ENCODE data around the gene CTNNA2. TPM values are rescaled to one million over a fixed set of nuclear protein-coding genes. Genes with fewer than 3 reads are reported as not detected.

Gene CTNNA2
- total and polyA plus RNA-seq, 9 of the 15 experiments (the other 6 are each of a cell fraction or from before 2014, with no cell fraction given) = 0.03 to 0.40 (median 0.15) TPM

DNA sequence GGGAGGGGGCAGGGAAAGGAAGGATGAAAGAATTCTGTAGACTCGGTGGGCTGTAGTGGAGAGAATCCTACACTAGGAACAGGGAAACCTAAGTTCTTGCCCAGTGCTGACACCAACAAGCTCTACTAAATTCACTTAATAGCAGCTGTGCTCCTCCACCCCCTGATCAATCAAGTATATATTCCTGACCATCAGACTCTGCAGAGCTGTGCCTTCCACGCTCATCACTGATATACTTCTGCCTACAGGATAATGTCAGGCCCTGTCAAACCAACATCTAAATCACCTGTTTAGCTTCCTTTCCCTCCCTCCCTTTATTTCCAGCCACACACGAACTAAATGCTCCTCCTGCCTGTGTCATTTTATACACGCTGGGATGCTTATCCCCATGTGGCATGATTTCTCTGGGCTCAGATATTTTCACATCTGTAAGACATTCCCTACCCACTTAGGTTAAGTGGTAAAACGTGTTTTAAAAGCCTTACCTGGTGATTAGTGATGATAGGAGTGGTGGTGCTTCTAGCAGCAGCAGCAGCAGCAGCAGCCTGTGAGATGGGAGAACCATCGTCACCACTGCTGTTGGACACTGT lies 489.8 kb downstream of the CTNNA2 start:
- H3K4me3 ChIP-seq = no peak overlapping the region
- no peaks in the 10 kb centered on the region for H3K27me3 ChIP-seq (ENCODE audit: control insufficient read depth in 2 of 2, insufficient read depth in 2 of 2, low read length in 2 of 2)
- no peak overlapping the region for H3K27ac ChIP-seq (ENCODE audit: extremely low read depth, low read depth, low read length)
- ATAC-seq = no peak
- no peak overlapping the region for H3K4me2 ChIP-seq (ENCODE audit: insufficient read depth, low read length)
- no TSS peak for BruUV-seq (replicated peaks)
- no peaks in the 10 kb centered on the region for H3K79me2 ChIP-seq (ENCODE audit: control insufficient read depth, insufficient read depth, low read length)
- DNase-seq (ENCODE audit: extremely low read depth in 1 of 4, low spot score in 3 of 4) = no peak
- H3K4me1 ChIP-seq (replicated peaks in 1 of 2; ENCODE audit: control insufficient read depth in 2 of 2, insufficient read depth in 2 of 2, low read length in 2 of 2) = no peaks in the 10 kb centered on the region
- POLR2A ChIA-PET = no interaction called here
- 0% methylated on average over 6 of the region's 6 CpGs for WGBS (ENCODE audit: insufficient coverage, low coverage, missing lambda C conversion rate)
- intact Hi-C loops (cut with micrococcal nuclease) = no loop called here
- H3K9me3 ChIP-seq (replicated peaks; ENCODE audit: control insufficient read depth, insufficient read depth, low read depth, low read length) = no peaks in the 10 kb centered on the region
- no peaks in the 10 kb centered on the region for H3K9me1 ChIP-seq (ENCODE audit: control insufficient read depth, insufficient read depth, low read length)
- in situ Hi-C loops (cut with MboI) = no loop called here
- no peak for FAIRE-seq
- H3K36me3 ChIP-seq (ENCODE audit: control insufficient read depth, insufficient read depth, low read length) = no peaks in the 10 kb centered on the region
- no peak overlapping the region for H2AFZ ChIP-seq (ENCODE audit: low read depth, low read length)
- H3K9ac ChIP-seq (ENCODE audit: insufficient read depth in 1 of 2, low read depth in 2 of 2, low read length in 2 of 2) = no peak overlapping the region
- CTCF ChIA-PET (ENCODE audit: low intra/inter-chr PET ratio) = no interaction called here
- no peaks in the 10 kb centered on the region for H4K20me1 ChIP-seq (replicated peaks; ENCODE audit: control insufficient read depth, insufficient read depth, low read length)
- TF ChIP-seq HNRNPUL1 (IDR thresholded peaks at IDR 0.05; ENCODE audit: low read length) = no peak
- no peak for TF ChIP-seq HNRNPLL (IDR thresholded peaks at IDR 0.05; ENCODE audit: low read depth, low read length, poor library complexity, severe bottlenecking)
- TF ChIP-seq, protein P1, sequence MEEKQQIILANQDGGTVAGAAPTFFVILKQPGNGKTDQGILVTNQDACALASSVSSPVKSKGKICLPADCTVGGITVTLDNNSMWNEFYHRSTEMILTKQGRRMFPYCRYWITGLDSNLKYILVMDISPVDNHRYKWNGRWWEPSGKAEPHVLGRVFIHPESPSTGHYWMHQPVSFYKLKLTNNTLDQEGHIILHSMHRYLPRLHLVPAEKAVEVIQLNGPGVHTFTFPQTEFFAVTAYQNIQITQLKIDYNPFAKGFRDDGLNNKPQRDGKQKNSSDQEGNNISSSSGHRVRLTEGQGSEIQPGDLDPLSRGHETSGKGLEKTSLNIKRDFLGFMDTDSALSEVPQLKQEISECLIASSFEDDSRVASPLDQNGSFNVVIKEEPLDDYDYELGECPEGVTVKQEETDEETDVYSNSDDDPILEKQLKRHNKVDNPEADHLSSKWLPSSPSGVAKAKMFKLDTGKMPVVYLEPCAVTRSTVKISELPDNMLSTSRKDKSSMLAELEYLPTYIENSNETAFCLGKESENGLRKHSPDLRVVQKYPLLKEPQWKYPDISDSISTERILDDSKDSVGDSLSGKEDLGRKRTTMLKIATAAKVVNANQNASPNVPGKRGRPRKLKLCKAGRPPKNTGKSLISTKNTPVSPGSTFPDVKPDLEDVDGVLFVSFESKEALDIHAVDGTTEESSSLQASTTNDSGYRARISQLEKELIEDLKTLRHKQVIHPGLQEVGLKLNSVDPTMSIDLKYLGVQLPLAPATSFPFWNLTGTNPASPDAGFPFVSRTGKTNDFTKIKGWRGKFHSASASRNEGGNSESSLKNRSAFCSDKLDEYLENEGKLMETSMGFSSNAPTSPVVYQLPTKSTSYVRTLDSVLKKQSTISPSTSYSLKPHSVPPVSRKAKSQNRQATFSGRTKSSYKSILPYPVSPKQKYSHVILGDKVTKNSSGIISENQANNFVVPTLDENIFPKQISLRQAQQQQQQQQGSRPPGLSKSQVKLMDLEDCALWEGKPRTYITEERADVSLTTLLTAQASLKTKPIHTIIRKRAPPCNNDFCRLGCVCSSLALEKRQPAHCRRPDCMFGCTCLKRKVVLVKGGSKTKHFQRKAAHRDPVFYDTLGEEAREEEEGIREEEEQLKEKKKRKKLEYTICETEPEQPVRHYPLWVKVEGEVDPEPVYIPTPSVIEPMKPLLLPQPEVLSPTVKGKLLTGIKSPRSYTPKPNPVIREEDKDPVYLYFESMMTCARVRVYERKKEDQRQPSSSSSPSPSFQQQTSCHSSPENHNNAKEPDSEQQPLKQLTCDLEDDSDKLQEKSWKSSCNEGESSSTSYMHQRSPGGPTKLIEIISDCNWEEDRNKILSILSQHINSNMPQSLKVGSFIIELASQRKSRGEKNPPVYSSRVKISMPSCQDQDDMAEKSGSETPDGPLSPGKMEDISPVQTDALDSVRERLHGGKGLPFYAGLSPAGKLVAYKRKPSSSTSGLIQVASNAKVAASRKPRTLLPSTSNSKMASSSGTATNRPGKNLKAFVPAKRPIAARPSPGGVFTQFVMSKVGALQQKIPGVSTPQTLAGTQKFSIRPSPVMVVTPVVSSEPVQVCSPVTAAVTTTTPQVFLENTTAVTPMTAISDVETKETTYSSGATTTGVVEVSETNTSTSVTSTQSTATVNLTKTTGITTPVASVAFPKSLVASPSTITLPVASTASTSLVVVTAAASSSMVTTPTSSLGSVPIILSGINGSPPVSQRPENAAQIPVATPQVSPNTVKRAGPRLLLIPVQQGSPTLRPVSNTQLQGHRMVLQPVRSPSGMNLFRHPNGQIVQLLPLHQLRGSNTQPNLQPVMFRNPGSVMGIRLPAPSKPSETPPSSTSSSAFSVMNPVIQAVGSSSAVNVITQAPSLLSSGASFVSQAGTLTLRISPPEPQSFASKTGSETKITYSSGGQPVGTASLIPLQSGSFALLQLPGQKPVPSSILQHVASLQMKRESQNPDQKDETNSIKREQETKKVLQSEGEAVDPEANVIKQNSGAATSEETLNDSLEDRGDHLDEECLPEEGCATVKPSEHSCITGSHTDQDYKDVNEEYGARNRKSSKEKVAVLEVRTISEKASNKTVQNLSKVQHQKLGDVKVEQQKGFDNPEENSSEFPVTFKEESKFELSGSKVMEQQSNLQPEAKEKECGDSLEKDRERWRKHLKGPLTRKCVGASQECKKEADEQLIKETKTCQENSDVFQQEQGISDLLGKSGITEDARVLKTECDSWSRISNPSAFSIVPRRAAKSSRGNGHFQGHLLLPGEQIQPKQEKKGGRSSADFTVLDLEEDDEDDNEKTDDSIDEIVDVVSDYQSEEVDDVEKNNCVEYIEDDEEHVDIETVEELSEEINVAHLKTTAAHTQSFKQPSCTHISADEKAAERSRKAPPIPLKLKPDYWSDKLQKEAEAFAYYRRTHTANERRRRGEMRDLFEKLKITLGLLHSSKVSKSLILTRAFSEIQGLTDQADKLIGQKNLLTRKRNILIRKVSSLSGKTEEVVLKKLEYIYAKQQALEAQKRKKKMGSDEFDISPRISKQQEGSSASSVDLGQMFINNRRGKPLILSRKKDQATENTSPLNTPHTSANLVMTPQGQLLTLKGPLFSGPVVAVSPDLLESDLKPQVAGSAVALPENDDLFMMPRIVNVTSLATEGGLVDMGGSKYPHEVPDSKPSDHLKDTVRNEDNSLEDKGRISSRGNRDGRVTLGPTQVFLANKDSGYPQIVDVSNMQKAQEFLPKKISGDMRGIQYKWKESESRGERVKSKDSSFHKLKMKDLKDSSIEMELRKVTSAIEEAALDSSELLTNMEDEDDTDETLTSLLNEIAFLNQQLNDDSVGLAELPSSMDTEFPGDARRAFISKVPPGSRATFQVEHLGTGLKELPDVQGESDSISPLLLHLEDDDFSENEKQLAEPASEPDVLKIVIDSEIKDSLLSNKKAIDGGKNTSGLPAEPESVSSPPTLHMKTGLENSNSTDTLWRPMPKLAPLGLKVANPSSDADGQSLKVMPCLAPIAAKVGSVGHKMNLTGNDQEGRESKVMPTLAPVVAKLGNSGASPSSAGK (IDR thresholded peaks at IDR 0.05) = no peak
- TF ChIP-seq, protein P2, sequence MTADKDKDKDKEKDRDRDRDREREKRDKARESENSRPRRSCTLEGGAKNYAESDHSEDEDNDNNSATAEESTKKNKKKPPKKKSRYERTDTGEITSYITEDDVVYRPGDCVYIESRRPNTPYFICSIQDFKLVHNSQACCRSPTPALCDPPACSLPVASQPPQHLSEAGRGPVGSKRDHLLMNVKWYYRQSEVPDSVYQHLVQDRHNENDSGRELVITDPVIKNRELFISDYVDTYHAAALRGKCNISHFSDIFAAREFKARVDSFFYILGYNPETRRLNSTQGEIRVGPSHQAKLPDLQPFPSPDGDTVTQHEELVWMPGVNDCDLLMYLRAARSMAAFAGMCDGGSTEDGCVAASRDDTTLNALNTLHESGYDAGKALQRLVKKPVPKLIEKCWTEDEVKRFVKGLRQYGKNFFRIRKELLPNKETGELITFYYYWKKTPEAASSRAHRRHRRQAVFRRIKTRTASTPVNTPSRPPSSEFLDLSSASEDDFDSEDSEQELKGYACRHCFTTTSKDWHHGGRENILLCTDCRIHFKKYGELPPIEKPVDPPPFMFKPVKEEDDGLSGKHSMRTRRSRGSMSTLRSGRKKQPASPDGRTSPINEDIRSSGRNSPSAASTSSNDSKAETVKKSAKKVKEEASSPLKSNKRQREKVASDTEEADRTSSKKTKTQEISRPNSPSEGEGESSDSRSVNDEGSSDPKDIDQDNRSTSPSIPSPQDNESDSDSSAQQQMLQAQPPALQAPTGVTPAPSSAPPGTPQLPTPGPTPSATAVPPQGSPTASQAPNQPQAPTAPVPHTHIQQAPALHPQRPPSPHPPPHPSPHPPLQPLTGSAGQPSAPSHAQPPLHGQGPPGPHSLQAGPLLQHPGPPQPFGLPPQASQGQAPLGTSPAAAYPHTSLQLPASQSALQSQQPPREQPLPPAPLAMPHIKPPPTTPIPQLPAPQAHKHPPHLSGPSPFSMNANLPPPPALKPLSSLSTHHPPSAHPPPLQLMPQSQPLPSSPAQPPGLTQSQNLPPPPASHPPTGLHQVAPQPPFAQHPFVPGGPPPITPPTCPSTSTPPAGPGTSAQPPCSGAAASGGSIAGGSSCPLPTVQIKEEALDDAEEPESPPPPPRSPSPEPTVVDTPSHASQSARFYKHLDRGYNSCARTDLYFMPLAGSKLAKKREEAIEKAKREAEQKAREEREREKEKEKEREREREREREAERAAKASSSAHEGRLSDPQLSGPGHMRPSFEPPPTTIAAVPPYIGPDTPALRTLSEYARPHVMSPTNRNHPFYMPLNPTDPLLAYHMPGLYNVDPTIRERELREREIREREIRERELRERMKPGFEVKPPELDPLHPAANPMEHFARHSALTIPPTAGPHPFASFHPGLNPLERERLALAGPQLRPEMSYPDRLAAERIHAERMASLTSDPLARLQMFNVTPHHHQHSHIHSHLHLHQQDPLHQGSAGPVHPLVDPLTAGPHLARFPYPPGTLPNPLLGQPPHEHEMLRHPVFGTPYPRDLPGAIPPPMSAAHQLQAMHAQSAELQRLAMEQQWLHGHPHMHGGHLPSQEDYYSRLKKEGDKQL (CRISPR knock-in tag; IDR thresholded peaks at IDR 0.05; ENCODE audit: borderline replicate concordance) = no peak
- no peak for TF ChIP-seq GABPA (tag; conservative IDR thresholded peaks at IDR 0.05; ENCODE audit: low read depth)

Measured in K562 (cell line).